ENCODE measurements around the gene KBTBD8. TPM values are rescaled to one million over a fixed set of nuclear protein-coding genes. Genes with fewer than 3 reads are reported as not detected.

The KBTBD8 gene
- total RNA-seq, 4 donors from 2014 or later, result 1.4 to 3.3 (median 2.4) TPM

DNA sequence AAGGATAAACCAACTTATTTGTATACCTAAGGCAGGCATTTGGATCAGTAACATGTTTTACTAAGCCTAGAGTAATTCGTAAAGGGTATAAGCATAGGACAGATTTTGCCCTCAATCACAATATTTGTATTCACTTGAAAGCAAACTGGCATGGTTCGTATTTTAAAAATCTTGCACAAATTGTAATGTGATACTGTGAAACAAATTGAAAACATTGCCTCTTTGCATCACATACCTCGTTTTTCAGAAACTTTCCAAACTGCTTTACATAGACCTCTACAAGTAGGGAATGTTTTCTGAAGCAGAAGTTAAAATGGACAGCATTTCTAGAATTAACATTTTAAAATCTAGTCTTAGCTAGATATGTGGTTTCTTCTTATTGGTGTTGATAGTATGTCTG lies 11.6 kb downstream of the KBTBD8 start:
- TF ChIP-seq POLR2A (IDR thresholded peaks at IDR 0.05; ENCODE audit: low read depth) (no peak), CTCF (IDR thresholded peaks at IDR 0.05) (no peak), POLR2AphosphoS5 (IDR thresholded peaks at IDR 0.05) (no peak), EP300 (IDR thresholded peaks at IDR 0.05) (no peak)
- DNase-seq (ENCODE audit: extremely low spot score), result no peak
- Histone ChIP-seq H3K4me1 (peaks cover 0 to 22% (median 15%) of the 10 kb centered on the region in 4 donors), H3K4me3 (no peak overlapping the region), H3K9me3 (no peaks in the 10 kb centered on the region), H3K36me3 (peaks cover 0 to 8% (median 0%) of the 10 kb centered on the region in 4 donors), H3K27ac (replicated peaks in 1 of 4) (no peak overlapping the region), H3K27me3 (no peaks in the 10 kb centered on the region)
- intact Hi-C loops (cut with DNase I), result no loop called here
- WGBS, result 80% methylated on average over 3 of the region's 3 CpGs

GRCh38 chr3:67011414-67012131 lies 13.5 kb downstream of the KBTBD8 start:
- DNase-seq (ENCODE audit: extremely low spot score), result no peak
- no peak overlapping the region for H3K4me3 ChIP-seq
- H3K36me3 ChIP-seq, result peaks cover 0 to 8% (median 0%) of the 10 kb centered on the region in 4 donors
- H3K27ac ChIP-seq (replicated peaks in 1 of 4), result no peak overlapping the region
- H3K27me3 ChIP-seq, result no peaks in the 10 kb centered on the region
- no peaks in the 10 kb centered on the region for H3K9me3 ChIP-seq
- WGBS, result 96% methylated on average over 6 of the region's 6 CpGs
- intact Hi-C loops (cut with DNase I), result no loop called here
- peaks cover 0 to 10% (median 7%) of the 10 kb centered on the region in 4 donors for H3K4me1 ChIP-seq
- TF ChIP-seq CTCF (IDR thresholded peaks at IDR 0.05), result no peak
- TF ChIP-seq POLR2A (IDR thresholded peaks at IDR 0.05; ENCODE audit: low read depth), result no peak
- no peak for TF ChIP-seq POLR2AphosphoS5 (IDR thresholded peaks at IDR 0.05)
- no peak for TF ChIP-seq EP300 (IDR thresholded peaks at IDR 0.05)

DNA sequence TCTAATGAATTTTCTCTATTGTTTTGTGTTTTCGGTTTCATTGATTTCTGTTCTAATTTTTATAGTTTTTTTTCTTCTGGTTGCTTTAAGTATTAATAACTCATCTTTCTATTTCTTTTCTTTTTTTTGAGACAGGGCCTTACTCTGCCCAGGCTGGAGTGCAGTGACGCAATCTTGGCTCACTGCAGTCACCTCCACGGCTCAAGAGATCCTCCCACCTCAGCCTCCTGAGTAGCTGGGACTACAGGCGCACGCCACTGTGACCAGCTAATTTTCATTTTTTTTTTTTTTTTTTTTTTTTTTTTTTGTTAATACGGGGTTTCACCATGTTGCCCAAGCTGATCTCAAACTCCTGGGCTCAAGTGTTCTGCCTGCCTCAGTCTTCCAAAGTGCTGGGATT lies 14.5 kb downstream of the KBTBD8 start:
- intact Hi-C loops (cut with DNase I), result no loop called here
- Histone ChIP-seq H3K36me3 (peaks cover 0 to 8% (median 0%) of the 10 kb centered on the region in 4 donors), H3K4me3 (no peak overlapping the region), H3K9me3 (no peaks in the 10 kb centered on the region), H3K27me3 (no peaks in the 10 kb centered on the region), H3K27ac (replicated peaks in 1 of 4) (no peak overlapping the region), H3K4me1 (peaks cover 0 to 5% (median 0%) of the 10 kb centered on the region in 4 donors)
- WGBS, result 95% methylated on average over 6 of the region's 6 CpGs
- TF ChIP-seq POLR2A (IDR thresholded peaks at IDR 0.05; ENCODE audit: low read depth) (no peak), EP300 (IDR thresholded peaks at IDR 0.05) (no peak), POLR2AphosphoS5 (IDR thresholded peaks at IDR 0.05) (no peak), CTCF (IDR thresholded peaks at IDR 0.05) (no peak)
- DNase-seq (ENCODE audit: extremely low spot score), result no peak

DNA sequence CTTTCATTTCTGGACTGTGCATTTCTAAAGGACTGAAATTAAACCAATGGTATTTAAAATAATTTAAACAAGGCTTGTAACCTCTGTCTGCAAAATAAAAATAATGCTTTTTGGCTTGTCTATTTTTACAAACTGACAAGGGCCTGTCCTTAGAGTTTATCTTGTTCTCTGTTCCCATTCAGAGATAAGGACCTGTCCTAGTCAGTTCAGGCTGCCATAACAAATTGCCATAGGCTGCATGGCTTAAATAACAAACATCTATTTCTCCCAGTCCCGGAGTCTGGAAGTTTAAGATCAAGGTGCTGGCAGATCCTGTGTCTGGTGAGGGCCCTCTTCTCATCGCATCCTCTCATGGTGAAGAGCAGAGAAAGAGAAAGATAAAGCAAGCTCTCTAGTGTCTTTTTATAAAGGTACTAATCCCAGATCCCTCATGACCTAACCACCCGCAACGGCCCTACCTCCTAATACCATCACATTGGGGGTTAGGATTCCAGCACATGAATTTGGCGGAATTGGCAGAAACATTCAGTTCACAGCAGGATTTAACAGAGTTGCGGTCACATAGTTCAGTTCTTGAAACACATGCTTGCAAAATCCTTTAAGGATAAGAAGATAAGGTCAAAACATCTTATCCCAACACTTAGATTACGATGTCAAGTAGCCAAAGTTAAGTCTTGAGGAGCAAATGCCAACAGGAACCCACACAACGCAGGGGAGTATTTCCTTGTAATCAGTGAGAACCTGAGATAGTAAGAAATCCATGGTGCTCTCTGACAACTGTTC lies 17.8 kb downstream of the KBTBD8 start:
- H3K4me1 ChIP-seq, result peaks cover 5 to 12% (median 9%) of the 10 kb centered on the region in 4 donors
- no peaks in the 10 kb centered on the region for H3K36me3 ChIP-seq
- intact Hi-C loops (cut with DNase I), result no loop called here
- no peak for DNase-seq (ENCODE audit: extremely low spot score)
- no peaks in the 10 kb centered on the region for H3K27me3 ChIP-seq
- 88% methylated on average over 8 of the region's 8 CpGs for WGBS
- no peak overlapping the region for H3K27ac ChIP-seq (replicated peaks in 1 of 4)
- no peak overlapping the region for H3K4me3 ChIP-seq
- no peaks in the 10 kb centered on the region for H3K9me3 ChIP-seq
- TF ChIP-seq POLR2A (IDR thresholded peaks at IDR 0.05; ENCODE audit: low read depth) (no peak), EP300 (IDR thresholded peaks at IDR 0.05) (no peak), POLR2AphosphoS5 (IDR thresholded peaks at IDR 0.05) (no peak)

- no peak for DNase-seq (ENCODE audit: extremely low spot score)
- H3K9me3 ChIP-seq, result no peaks in the 10 kb centered on the region
- no peak for TF ChIP-seq POLR2A (IDR thresholded peaks at IDR 0.05; ENCODE audit: low read depth)
- no peak for TF ChIP-seq CTCF (IDR thresholded peaks at IDR 0.05)
- no peak for TF ChIP-seq EP300 (IDR thresholded peaks at IDR 0.05)
- TF ChIP-seq POLR2AphosphoS5 (IDR thresholded peaks at IDR 0.05), result no peak
- H3K36me3 ChIP-seq, result no peaks in the 10 kb centered on the region
- intact Hi-C loops (cut with DNase I), result no loop called here
- H3K4me1 ChIP-seq, result peaks cover 5 to 12% (median 9%) of the 10 kb centered on the region in 4 donors
- H3K27me3 ChIP-seq, result no peaks in the 10 kb centered on the region
- no peak overlapping the region for H3K27ac ChIP-seq (replicated peaks in 1 of 4)
- WGBS, result 82% methylated on average over 3 of the region's 3 CpGs
- no peak overlapping the region for H3K4me3 ChIP-seq
Observed at GRCh38 chr3:67016522-67017080, 18.5 kb downstream of the KBTBD8 start.

Data from esophagus muscularis mucosa (tissue), 4 donors.